HUES6 (cell line): ENCODE results near the gene LRRC75A.
"Not testable (repeated sequence)": the region's sequence is repeated elsewhere in the genome, so short reads cannot be mapped to it uniquely, and the experiment has no call there.

ENCODE experiments used
- H3K27ac ChIP-seq: 2 replicates; pipeline ENCODE4 v1.7.0; 2013; ENCODE audit warnings: low read depth, mild to moderate bottlenecking, low read length, inconsistent platforms
- H3K27me3 ChIP-seq: 2 replicates; pipeline ENCODE4 v1.6.1; 2013; ENCODE audit warnings: low read length; ENCODE audit not compliant: control insufficient read depth, insufficient read depth
- H3K36me3 ChIP-seq: 2 replicates; pipeline ENCODE4 v1.6.1; 2013; ENCODE audit warnings: low read length; ENCODE audit not compliant: control insufficient read depth, insufficient read depth
- H3K4me1 ChIP-seq: 2 replicates; pipeline ENCODE4 v1.6.1; 2013; ENCODE audit warnings: low read length; ENCODE audit not compliant: control insufficient read depth, insufficient read depth
- H3K4me3 ChIP-seq: 2 replicates; pipeline ENCODE4 v1.5.1; 2013; ENCODE audit warnings: low read depth, low read length
- H3K9ac ChIP-seq: one replicate; pipeline ENCODE4 v1.6.1; 2013; ENCODE audit warnings: mild to moderate bottlenecking, low read length
- H3K9me3 ChIP-seq: 2 replicates; pipeline ENCODE4 v1.6.1; 2013; ENCODE audit warnings: low read depth, low read length; ENCODE audit not compliant: control insufficient read depth, insufficient read depth

LRRC75A gene

DNA sequence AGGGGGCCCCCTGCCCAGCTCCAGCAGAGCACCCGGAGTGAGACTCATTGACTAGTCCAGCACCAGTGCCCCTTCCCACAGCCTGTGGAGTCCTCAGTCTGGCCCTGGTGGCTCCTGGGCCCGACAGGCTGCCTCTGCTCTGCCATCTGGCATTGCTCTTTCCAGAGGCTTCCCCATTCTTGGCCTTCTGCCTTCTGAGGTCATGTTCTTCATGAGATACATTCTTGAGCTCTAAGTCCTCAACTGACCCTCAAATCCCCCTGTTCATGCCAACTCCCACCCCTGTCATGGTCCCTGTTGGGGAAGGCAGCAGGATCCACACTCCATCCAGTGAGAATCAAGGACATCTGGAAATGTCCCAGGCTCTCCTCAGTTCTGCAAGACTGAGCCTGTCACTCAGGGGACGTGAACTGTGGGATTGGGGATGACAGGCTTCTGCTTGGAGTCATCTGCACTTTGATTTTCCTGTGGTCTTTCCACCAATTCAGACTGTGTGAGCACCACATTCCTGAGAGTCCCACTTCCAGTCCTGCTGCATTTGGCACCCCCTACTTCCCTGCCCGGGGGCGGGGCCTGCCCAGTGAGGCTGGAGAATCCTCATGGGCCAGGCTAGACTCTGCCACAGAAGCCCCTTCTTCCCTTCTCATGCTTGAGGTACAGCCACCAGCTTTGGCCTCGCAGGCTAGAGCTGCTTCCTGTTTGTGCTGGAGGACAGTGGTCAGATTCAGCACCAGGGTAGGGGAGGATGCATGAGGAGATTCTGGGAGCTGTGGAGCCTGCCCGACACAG is 73.9 kb downstream of the LRRC75A start:
- H3K4me1 ChIP-seq, result peaks cover 37% of the 10 kb centered on the region
- no peaks in the 10 kb centered on the region for H3K36me3 ChIP-seq
- no peak overlapping the region; the same call in 1 of the 2 replicates for H3K27ac ChIP-seq
- no peaks in the 10 kb centered on the region for H3K9me3 ChIP-seq
- no peak overlapping the region for H3K9ac ChIP-seq
- H3K4me3 ChIP-seq, result no peak overlapping the region
- no peaks in the 10 kb centered on the region for H3K27me3 ChIP-seq

DNA sequence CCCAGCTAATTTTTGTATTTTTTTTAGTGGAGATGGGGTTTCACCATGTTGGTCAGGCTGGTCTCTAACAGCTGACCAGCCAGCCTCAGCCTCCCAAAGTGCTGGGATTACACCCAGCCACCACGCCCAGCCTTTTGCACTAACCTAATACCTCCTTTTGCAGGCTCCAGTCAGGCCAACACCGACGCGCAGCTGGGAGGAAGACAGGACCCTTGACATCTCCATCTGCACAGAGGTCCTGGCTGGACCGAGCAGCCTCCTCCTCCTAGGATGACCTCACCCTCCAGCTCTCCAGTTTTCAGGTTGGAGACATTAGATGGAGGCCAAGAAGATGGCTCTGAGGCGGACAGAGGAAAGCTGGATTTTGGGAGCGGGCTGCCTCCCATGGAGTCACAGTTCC is 74.6 kb downstream of the LRRC75A start:
- no peaks in the 10 kb centered on the region for H3K36me3 ChIP-seq
- H3K9ac ChIP-seq, result no peak overlapping the region
- no peak overlapping the region for H3K27ac ChIP-seq
- H3K27me3 ChIP-seq, result no peaks in the 10 kb centered on the region
- peaks cover 37% of the 10 kb centered on the region for H3K4me1 ChIP-seq
- H3K9me3 ChIP-seq, result no peaks in the 10 kb centered on the region
- H3K4me3 ChIP-seq, result no peak overlapping the region

DNA sequence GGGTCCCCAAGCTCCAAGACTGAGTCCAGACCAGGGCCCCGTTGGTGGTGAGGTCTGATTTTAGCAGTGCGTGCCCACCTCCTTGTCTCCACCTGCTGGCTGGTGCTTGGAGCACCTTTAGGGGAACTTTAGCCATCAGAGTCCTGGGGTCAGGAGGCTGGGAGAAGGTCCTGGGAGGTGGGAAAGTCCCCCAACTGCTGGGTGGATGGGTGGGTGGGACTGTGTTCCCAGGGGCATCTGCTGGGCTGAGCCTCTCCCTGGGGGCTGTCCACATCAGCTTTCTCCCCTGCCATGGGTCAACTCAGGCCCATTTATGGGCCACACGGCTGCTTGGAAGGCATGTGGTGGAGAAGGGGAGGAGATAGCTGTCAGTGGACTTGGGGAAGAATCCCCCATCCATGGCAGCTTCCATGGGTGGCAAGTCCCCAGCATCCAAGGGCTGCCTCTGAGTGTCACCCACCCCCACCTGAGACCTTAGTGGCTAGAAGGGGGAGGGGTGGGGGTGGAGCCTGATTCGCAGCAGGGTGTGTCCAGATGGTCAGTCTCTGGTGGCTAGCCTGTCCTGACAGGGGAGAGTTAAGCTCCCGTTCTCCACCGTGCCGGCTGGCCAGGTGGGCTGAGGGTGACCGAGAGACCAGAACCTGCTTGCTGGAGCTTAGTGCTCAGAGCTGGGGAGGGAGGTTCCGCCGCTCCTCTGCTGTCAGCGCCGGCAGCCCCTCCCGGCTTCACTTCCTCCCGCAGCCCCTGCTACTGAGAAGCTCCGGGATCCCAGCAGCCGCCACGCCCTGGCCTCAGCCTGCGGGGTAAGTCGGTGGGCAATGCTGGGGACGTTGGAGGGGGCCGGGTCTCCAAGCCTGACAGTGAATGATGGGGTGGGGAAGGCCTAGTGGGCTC is 76.7 kb downstream of the LRRC75A start, which contains the start of gene TRPV2:
TSS of gene TRPV2 (plus strand) at position 541 of the 894 bp plus-strand sequence. CDS start 2,098 bp downstream, outside the sequence.
- no peaks in the 10 kb centered on the region for H3K27me3 ChIP-seq
- H3K27ac ChIP-seq, result no peak within 1 kb of the TSS
- H3K4me3 ChIP-seq, result peak within 1 kb of the TSS; percentile 65
- no peaks in the 10 kb centered on the region for H3K36me3 ChIP-seq
- H3K4me1 ChIP-seq, result peaks cover 37% of the 10 kb centered on the region
- peak within 1 kb of the TSS; percentile 36 for H3K9ac ChIP-seq
- H3K9me3 ChIP-seq, result no peaks in the 10 kb centered on the region

GRCh38 chr17:16407911-16408588 is 83.9 kb downstream of the LRRC75A start:
- no peaks in the 10 kb centered on the region for H3K9me3 ChIP-seq
- no peak overlapping the region for H3K9ac ChIP-seq
- H3K27ac ChIP-seq, result no peak overlapping the region
- H3K4me3 ChIP-seq, result peak overlapping the region; percentile 15; the same call in 1 of the 2 replicates
- H3K36me3 ChIP-seq, result no peaks in the 10 kb centered on the region
- no peaks in the 10 kb centered on the region for H3K27me3 ChIP-seq
- peaks cover 5% of the 10 kb centered on the region for H3K4me1 ChIP-seq

GRCh38 chr17:16406742-16407674 is 85.0 kb downstream of the LRRC75A start:
- Histone ChIP-seq H3K9me3 (no peaks in the 10 kb centered on the region), H3K27me3 (no peaks in the 10 kb centered on the region), H3K4me1 (peaks cover 5% of the 10 kb centered on the region), H3K4me3 (peak overlapping the region; percentile 67), H3K36me3 (no peaks in the 10 kb centered on the region), H3K9ac (peak overlapping the region; percentile 65), H3K27ac (0 out of 2 replicates have a peak overlapping the region, but pooled peaks have one; percentile 17)

DNA sequence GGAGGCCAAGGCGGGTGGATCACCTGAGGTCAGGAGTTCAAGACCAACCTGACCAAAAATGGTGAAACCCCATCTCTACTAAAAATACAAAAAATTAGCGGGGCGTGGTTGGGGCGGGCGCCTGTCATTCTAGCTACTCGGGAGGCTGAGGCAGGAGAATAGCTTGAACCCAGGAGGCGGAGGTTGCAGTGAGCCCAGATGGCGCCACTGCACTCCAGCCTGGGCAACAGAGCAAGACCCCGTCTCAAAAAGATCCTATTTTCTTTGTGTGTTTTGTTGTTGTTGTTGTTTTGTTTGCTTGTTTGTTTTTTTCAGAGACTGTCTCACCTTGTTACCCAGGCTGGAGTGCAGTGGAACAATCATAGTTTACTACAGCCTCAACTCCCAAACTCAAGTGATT is 88.1 kb downstream of the LRRC75A start:
- not testable (repeated sequence) for H3K4me1 ChIP-seq, H3K4me3 ChIP-seq, H3K36me3 ChIP-seq, H3K27me3 ChIP-seq, H3K9me3 ChIP-seq, H3K9ac ChIP-seq, H3K27ac ChIP-seq

DNA sequence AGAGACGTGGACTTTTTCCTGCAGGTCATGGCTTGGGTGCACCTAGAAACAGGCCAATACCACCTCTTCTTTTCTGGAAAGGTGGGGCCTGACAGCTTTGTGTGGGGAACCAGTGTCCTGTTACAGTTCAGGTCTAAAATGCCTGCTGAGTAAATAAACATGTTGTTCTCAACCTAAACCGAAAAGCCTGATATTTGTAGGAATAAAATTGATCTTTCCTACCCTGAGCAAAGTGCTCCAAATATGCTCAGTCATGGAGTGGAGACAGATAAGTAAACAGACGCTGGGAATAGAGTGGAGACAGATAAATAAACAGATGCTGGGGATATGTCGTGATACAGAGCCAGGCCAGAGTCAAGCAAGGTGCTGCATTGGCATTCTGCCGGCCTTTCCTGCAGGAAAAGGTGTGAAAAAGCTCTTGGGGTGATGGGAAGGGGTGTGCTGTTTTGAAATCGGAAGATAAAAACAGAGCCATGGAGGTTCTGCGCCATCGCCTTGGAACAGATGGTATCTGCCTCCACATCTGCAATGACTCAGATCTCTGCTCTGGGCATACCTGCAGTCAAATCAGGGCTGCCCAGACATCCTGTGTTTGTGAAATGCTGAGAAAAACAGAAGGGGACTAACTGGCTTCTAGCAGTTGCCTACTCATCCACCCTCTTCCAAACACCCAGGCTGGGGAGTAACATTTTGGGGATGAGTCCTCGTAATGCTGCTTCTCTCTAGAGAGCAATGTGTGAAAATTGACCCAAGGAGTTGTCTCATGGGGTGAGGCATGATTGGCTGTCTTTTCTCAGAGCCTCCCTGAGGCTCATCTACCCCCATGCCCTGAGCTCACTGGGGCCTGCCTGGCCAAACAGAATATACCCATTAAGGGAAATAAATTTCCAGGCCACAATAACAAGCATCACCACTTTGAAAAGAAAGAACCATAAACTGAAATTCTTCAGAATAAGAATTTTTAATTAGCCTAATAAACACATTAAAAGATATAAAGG is 93.4 kb downstream of the LRRC75A start:
- no peaks in the 10 kb centered on the region for H3K27me3 ChIP-seq
- H3K9me3 ChIP-seq, result no peaks in the 10 kb centered on the region
- H3K27ac ChIP-seq, result no peak overlapping the region
- H3K36me3 ChIP-seq, result no peaks in the 10 kb centered on the region
- peaks cover 11% of the 10 kb centered on the region for H3K4me1 ChIP-seq
- H3K9ac ChIP-seq, result no peak overlapping the region
- no peak overlapping the region for H3K4me3 ChIP-seq

- H3K9me3 ChIP-seq, H3K4me3 ChIP-seq, H3K27ac ChIP-seq, H3K9ac ChIP-seq, H3K36me3 ChIP-seq, H3K27me3 ChIP-seq: not testable (repeated sequence)
- H3K4me1 ChIP-seq, result peaks cover 11% of the 10 kb centered on the region
Measured at GRCh38 chr17:16396693-16397092, 95.3 kb downstream of the LRRC75A start.

DNA sequence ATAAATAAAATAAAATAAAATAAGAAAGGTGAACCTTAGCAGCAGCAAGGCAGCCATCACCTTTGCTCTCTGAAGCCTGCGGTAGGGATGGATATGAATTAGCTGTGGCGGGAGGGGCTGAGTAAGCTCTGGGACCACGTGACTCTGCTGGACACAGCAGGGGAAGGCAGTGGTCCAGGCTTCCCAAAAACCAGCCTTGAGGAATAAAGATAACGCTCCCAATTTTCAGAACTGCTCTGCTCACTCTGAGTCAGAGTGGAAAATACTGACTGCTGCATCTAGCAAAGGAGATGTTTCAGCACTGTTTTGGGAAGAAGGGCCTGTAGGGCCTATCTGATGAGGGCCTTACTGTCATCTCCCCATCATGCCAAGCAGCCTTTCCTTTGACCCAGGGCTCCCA is 96.1 kb downstream of the LRRC75A start:
- peaks cover 11% of the 10 kb centered on the region for H3K4me1 ChIP-seq
- not testable (repeated sequence) for H3K27ac ChIP-seq, H3K9ac ChIP-seq, H3K4me3 ChIP-seq, H3K27me3 ChIP-seq, H3K9me3 ChIP-seq, H3K36me3 ChIP-seq
